Mucosa of descending colon (tissue), 3 donors: ENCODE measurements around the gene FBXO48. TPM values are rescaled to one million over a fixed set of nuclear protein-coding genes. Genes with fewer than 3 reads are reported as not detected.

Experiments
- ATAC-seq: fragments of 200-7000 bp; cut with Tn5 transposase; one replicate; pipeline ENCODE4 v1.9.1; 2020; ENCODE audit warnings: mild to moderate bottlenecking, moderate library complexity
- DNase-seq, 3 donors: peaks; one replicate each; pipeline ENCODE4 v3.0.0-alpha.2; 2020
- H3K36me3 ChIP-seq: fragments of 200-600 bp; one replicate; pipeline ENCODE4 v1.8.0; 2021; ENCODE audit warnings: low read depth, mild to moderate bottlenecking
- H3K4me1 ChIP-seq: fragments of 200-600 bp; one replicate; pipeline ENCODE4 v1.8.0; 2021; ENCODE audit warnings: low read depth, mild to moderate bottlenecking
- H3K4me3 ChIP-seq: fragments of 200-600 bp; one replicate; pipeline ENCODE4 v1.8.0; 2021; ENCODE audit warnings: mild to moderate bottlenecking
- H3K9me3 ChIP-seq: fragments of 200-600 bp; one replicate; pipeline ENCODE4 v1.8.0; 2021; ENCODE audit warnings: mild to moderate bottlenecking
- intact Hi-C, 2 donors: fragments of 100-400 bp; cut with DNase I in 1 of 2; cut with micrococcal nuclease in 1 of 2; formaldehyde crosslinking; loops; one replicate each; pipeline versions ENCODE4 v1.11.0 to v1.11.1; 2022; cut with DNase I, micrococcal nuclease
- total RNA-seq, 3 donors: library from RNA; stranded (reverse); fragmentation: NEBNext Ultra II Directional in 2 of 3; extraction: Animal tissue kit (Norgen Biotek cat#: 25700) in 2 of 3; gene quantifications; one replicate each; pipeline versions ENCODE4 v1.2.1 to v1.2.4, GENCODE V29; 2021 to 2023
- TF ChIP-seq, protein P1 (sequence below): fragments of 200-600 bp; IDR thresholded peaks from one replicate; pipeline ENCODE4 v1.8.0; 2022; ENCODE audit warnings: antibody characterized with exemption, mild to moderate bottlenecking
- donor health status: DM: no; HTN: no; CAD: no; lungs with moderate emphysema.
- donor health status: DM: no; HTN: no; CAD: no.
- donor health status: DM: no; HTN: yes; CAD: no.

FBXO48 gene
- total RNA-seq, 3 donors from 2014 or later = 1.5 to 2.6 (median 1.9) TPM

DNA sequence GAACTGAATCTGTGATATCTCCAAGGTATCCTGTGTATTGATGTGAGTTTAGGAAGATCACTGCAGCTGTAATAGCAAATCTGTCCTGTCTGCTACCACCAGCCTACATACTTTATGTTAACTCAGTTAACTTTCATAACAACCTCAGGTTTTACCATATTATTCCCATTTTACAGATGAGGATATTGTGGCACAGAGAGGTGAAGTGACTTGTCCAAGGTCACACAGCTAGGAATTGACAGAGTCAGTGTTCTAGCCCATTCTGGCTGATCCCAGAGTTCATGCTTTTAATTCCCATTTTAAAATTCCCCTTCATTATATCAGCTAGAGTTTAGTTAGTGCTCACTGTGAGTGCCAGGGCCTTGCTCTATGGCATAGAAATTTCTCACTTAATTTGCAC is 52.6 kb downstream of the FBXO48 start:
- intact Hi-C loops = no loop called here
- DNase-seq (no peak), ATAC-seq (no peak)
- no peaks in the 10 kb centered on the region for H3K4me1 ChIP-seq
- no peak overlapping the region for H3K4me3 ChIP-seq
- H3K9me3 ChIP-seq = no peaks in the 10 kb centered on the region
- no peaks in the 10 kb centered on the region for H3K36me3 ChIP-seq
- TF ChIP-seq, protein P1, sequence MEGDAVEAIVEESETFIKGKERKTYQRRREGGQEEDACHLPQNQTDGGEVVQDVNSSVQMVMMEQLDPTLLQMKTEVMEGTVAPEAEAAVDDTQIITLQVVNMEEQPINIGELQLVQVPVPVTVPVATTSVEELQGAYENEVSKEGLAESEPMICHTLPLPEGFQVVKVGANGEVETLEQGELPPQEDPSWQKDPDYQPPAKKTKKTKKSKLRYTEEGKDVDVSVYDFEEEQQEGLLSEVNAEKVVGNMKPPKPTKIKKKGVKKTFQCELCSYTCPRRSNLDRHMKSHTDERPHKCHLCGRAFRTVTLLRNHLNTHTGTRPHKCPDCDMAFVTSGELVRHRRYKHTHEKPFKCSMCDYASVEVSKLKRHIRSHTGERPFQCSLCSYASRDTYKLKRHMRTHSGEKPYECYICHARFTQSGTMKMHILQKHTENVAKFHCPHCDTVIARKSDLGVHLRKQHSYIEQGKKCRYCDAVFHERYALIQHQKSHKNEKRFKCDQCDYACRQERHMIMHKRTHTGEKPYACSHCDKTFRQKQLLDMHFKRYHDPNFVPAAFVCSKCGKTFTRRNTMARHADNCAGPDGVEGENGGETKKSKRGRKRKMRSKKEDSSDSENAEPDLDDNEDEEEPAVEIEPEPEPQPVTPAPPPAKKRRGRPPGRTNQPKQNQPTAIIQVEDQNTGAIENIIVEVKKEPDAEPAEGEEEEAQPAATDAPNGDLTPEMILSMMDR = no peak

DNA sequence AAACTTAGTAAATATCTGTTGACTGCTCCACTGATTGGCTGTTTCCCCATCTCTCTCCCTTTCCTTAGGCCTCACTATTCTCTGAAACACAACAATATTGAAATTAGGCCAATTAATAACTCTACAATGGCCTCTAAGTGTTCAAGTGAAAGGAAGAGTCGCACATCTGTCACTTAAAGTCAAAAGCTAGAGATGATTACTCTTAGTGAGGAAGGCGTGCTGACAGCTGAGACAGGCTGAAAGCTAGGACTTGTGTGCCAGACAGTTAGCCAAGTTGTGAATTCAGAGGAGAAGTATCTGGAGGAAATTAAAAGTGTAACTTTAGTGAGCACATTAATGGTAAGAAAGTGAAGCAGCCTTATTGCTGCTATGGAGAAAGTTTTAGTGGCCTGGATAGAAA is 53.6 kb downstream of the FBXO48 start:
- TF ChIP-seq, protein P1 = no peak
- ATAC-seq (no peak), DNase-seq (no peak)
- H3K4me1 ChIP-seq = no peaks in the 10 kb centered on the region
- intact Hi-C loops = no loop called here
- no peaks in the 10 kb centered on the region for H3K9me3 ChIP-seq
- H3K36me3 ChIP-seq = no peaks in the 10 kb centered on the region
- H3K4me3 ChIP-seq = no peak overlapping the region

DNA sequence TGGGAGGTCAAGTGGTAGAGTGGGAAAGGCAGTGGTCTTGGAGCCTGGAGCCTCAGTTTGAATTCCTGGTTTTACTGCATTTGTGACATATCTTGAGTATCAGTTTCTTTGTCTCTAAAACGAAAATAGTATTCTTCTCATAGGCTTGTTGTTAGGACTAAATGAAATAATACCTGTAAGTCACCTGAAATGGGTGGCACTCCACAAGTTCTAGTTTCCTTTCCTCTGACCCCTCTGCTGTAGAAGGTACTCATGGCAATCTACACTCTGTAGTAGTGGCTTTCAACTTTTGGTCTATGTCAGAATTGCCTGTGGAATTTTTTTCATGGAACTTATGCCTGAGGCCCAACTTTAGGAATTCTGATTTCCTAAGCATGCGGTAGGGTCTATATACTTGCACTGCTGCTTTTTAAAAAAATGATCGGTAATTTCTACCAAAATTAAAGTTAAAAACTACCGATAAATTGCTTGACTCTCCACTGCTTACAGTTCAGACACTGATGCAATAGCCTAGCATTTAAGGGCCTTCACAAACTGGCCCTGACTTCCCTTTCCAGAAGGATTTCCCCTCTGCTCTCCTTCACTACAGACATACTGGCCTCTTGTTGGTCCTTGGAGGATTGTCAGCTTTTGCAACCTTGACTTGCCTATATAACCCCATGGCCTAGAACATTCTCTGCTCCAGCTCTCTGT is 54.8 kb downstream of the FBXO48 start:
- no peak for ATAC-seq
- TF ChIP-seq, protein P1 = no peak

DNA sequence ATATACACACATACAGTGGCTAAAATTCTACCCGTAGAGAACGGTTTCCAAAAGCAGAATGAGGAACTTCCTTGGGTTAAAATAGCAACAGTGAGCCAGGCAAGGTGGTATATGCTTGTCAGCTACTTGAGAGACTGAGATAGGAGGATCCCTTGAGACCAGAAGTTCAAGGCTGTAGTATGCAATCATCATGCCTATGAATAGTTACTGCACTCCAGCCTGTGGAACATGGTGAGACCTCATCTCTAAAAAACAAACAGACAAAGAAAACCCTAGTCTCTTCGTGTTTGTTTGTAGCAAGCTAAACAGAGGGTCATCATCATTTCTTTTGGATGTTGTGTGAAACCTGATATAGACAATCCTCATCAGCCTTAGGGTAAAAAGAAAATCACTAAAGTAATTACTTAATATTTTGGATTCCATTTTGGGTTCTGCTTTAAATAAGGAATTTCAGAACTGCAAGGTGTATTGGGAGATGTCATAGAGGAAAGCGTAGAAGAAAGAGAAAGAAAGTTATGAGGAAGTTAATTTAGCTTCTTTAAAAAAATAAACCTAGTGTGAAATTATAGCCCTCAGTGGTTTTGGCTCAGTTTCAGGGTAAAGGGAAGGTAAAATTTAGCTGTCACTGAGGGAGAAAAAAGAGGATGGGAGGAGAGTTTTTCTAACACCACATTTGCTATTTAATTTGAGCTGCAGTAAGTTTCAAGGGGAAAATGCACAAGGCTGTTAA is 55.5 kb downstream of the FBXO48 start:
- no peaks in the 10 kb centered on the region for H3K4me1 ChIP-seq
- no peak overlapping the region for H3K4me3 ChIP-seq
- intact Hi-C loops = no loop called here
- DNase-seq (no peak), ATAC-seq (peak; percentile 56)
- no peaks in the 10 kb centered on the region for H3K9me3 ChIP-seq
- H3K36me3 ChIP-seq = no peaks in the 10 kb centered on the region
- TF ChIP-seq, protein P1 = no peak

More for the DNA sequence above, 54.8 kb downstream of the FBXO48 start:
- no peak for DNase-seq
- Histone ChIP-seq H3K36me3 (no peaks in the 10 kb centered on the region), H3K4me3 (no peak overlapping the region), H3K9me3 (no peaks in the 10 kb centered on the region), H3K4me1 (no peaks in the 10 kb centered on the region)
- intact Hi-C loops = no loop called here

Other genes starting within 250 kb of the FBXO48 start
- 10 to 100 TPM; 45.9 to 54.0 (median 53.4) TPM for gene PPP3R1, start 214.8 kb downstream of the FBXO48 start, total RNA-seq
- gene CNRIP1, start 147.3 kb downstream of the FBXO48 start, total RNA-seq = 10 to 100 TPM in 1 of 3 donors, 1 to 10 TPM in 2; 4.1 to 20.0 (median 6.2) TPM
- gene PLEK, start 102.0 kb downstream of the FBXO48 start, total RNA-seq = 10 to 100 TPM in 2 of 3 donors, 1 to 10 TPM in 1; 4.8 to 16.0 (median 13.8) TPM
- 1 to 10 TPM; 1.9 to 9.7 (median 2.7) TPM for gene APLF, start 291 bp upstream of the FBXO48 start, total RNA-seq
- under 1 TPM in 2 of 3 donors, not detected in 1; 0.12 to 0.73 TPM for gene PROKR1, start 176.3 kb upstream of the FBXO48 start, total RNA-seq